Spleen (tissue), 10 donors: ENCODE data around the gene PSMF1. TPM values are rescaled to one million over a fixed set of nuclear protein-coding genes. Genes with fewer than 3 reads are reported as not detected.

Experiments
- polyA plus RNA-seq, 3 donors: library from polyadenylated mRNA; stranded (reverse); fragments of 200-250 nt; gene quantifications; one replicate each; pipeline ENCODE4 v1.2.1, GENCODE V29; 2013
- total RNA-seq, 7 donors: library from RNA; depleted of rRNA in 3 of 7; stranded (reverse); fragments of >200 nt in 3 of 7; fragmentation: NEBNext Ultra II Directional in 4 of 7; extraction: Animal tissue kit (Norgen Biotek cat#: 25700) in 4 of 7; gene quantifications; one replicate each; pipeline versions ENCODE4 v1.1.0 to v1.2.1, GENCODE V29; 2016 to 2021
- donor health status: healthy with polysubstance abuse.
- donor health status: DM: no; HTN: no; CAD: no; lungs with moderate emphysema.
- donor health status: DM: no; HTN: no; CAD: no.
- donor health status: Bipolar disorder and iron deficiency.
- donor health status: healthy.
- donor health status: DM: no; HTN: no; CAD: no.
- donor health status: DM: yes; HTN: yes; CAD: no.

The PSMF1 gene
- total and polyA plus RNA-seq, 10 donors, result 25.7 to 169 (median 112) TPM

Other genes with a start within 250 kb of the PSMF1 start
- not detected for gene ANGPT4, start 202.3 kb upstream of the PSMF1 start, total RNA-seq
- under 1 TPM in 2 of 3 donors, not detected in 1; 0.03 to 0.06 TPM for gene ANGPT4, start 202.3 kb upstream of the PSMF1 start, polyA plus RNA-seq
- under 1 TPM in 2 of 7 donors, not detected in 5; 0.20 to 0.32 TPM for gene RSPO4, start 116.3 kb upstream of the PSMF1 start, total RNA-seq
- under 1 TPM in 2 of 3 donors, not detected in 1; 0.02 to 0.09 TPM for gene RSPO4, start 116.3 kb upstream of the PSMF1 start, polyA plus RNA-seq
- 1 to 10 TPM in 1 of 7 donors, under 1 TPM in 5, not detected in 1; 0.46 to 1.3 (median 0.50) TPM for gene TMEM74B, start 66.4 kb downstream of the PSMF1 start, total RNA-seq
- 1 to 10 TPM in 2 of 3 donors, under 1 TPM in 1; 0.77 to 2.7 (median 2.1) TPM for gene TMEM74B, start 66.4 kb downstream of the PSMF1 start, polyA plus RNA-seq
- 1 to 10 TPM in 2 of 7 donors, under 1 TPM in 3, not detected in 2; 0.23 to 2.9 (median 0.44) TPM for gene C20orf202, start 84.9 kb downstream of the PSMF1 start, total RNA-seq
- gene C20orf202, start 84.9 kb downstream of the PSMF1 start, polyA plus RNA-seq, result under 1 TPM; 0.06 to 0.26 (median 0.07) TPM
- not detected for gene RAD21L1, start 107.4 kb downstream of the PSMF1 start, total RNA-seq
- gene RAD21L1, start 107.4 kb downstream of the PSMF1 start, polyA plus RNA-seq, result not detected
- gene SNPH, start 147.7 kb downstream of the PSMF1 start, total RNA-seq, result 1 to 10 TPM; 2.0 to 3.5 (median 2.3) TPM
- gene SNPH, start 147.7 kb downstream of the PSMF1 start, polyA plus RNA-seq, result 1 to 10 TPM in 1 of 3 donors, under 1 TPM in 2; 0.58 to 1.8 (median 0.80) TPM
- 1 to 10 TPM; 2.1 to 7.1 (median 3.5) TPM for gene SDCBP2, start 210.5 kb downstream of the PSMF1 start, total RNA-seq
- 1 to 10 TPM; 2.0 to 3.7 (median 3.0) TPM for gene SDCBP2, start 210.5 kb downstream of the PSMF1 start, polyA plus RNA-seq